AG09309 (cell line): ENCODE results near the gene HAPSTR1.
A peak's percentile ranks its signal among the peaks of the same experiment; 100 is the strongest.

Experiments used
- DNase-seq: peaks from one replicate; pipeline ENCODE4 v3.0.0-alpha.2; 2010; ENCODE audit warnings: low read depth
- H3K4me3 ChIP-seq: 2 replicates; pipeline ENCODE4 v1.5.1; 2011; ENCODE audit warnings: mild to moderate bottlenecking, low read depth, low read length, moderate library complexity; ENCODE audit not compliant: control insufficient read depth
- CTCF ChIP-seq: IDR thresholded peaks from 2 replicates; pipeline ENCODE4 v1.5.1; 2011; ENCODE audit warnings: mild to moderate bottlenecking, low read depth, low read length, inconsistent platforms; ENCODE audit not compliant: insufficient read depth, control insufficient read depth; ENCODE audit errors: missing control alignments

HAPSTR1 gene

DNA sequence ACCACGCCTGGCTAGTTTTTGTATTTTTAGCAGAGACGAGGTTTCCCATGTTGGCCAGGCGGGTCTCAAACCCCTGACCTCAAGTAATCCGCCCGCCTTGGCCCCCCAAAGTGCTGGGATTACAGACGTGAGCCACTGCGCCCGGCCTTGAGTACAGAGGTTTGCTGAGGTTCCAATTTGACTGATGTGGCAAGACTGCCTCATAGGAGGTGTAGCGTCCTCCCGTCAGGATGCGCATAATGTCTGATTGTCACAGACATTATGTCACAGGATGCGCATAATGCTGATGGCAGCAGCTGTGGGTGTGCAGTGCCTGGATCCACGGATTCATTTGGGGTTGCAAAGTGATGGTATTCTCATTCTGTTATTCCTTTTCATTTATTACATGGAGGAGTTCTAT lies 45.2 kb downstream of the HAPSTR1 start:
- TF ChIP-seq CTCF: no peak
- no peak for DNase-seq
- no peak overlapping the region for H3K4me3 ChIP-seq

- DNase-seq: no peak
- TF ChIP-seq CTCF: no peak
These were observed 46.7 kb downstream of the HAPSTR1 start for GRCh38 chr16:9138021-9138680.

DNA sequence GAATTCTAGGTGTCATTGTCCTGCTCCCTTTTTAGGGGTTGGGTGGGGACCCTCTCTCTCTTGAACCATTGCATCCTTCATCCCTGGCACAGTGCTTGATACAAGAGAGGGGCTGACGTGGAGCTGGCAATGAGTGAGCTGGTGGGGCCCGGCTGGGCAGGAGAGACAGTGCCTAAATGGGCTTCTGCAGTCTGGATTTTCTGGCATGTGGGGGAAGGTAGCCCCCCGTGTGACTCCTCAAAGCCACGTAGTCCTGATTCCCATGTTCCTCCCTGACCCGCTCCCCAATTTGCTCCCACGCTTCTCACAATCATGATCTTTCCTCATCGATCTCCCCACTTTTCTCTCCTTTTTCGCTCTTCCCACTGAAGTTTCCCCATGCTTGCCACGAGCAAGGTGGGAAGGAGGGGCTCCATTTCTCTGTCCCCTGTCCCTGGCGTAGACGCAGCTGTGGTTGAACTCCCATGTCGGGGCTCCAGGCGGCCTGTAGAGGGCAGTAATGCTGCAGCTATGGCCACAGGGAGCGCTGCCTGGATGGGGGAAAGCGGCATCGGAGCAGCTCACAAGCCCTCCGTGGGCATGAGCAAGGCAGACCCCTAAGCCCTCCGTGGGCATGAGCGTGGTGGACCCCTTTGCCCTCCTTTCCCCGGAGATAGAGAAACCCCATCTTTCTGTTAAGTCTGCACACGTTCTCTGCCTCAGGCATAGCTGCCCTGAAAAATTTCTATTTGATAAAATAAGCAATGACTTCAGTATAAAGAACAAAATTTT lies 47.5 kb downstream of the HAPSTR1 start:
- DNase-seq: no peak
- TF ChIP-seq CTCF: peak; percentile 98
- H3K4me3 ChIP-seq: no peak overlapping the region

More at GRCh38 chr16:9138021-9138680, 46.7 kb downstream of the HAPSTR1 start:
- H3K4me3 ChIP-seq: no peak overlapping the region

- no peak overlapping the region for H3K4me3 ChIP-seq
- DNase-seq: no peak
- no peak for TF ChIP-seq CTCF
These were observed 48.5 kb downstream of the HAPSTR1 start for GRCh38 chr16:9139965-9140364.
